Psoas muscle (tissue), 8 donors: ENCODE measurements around the gene POLR2L. TPM values are rescaled to one million over a fixed set of nuclear protein-coding genes. Genes with fewer than 3 reads are reported as not detected.

Experiments used
- ATAC-seq, 4 donors: fragments of 200-7000 bp; cut with Tn5 transposase; one replicate each; pipeline ENCODE4 v1.9.1; 2020; ENCODE audit warnings: moderate library complexity in 3 of 4, mild to moderate bottlenecking in 2 of 4
- DNase-seq, 2 donors: peaks; one replicate each; pipeline ENCODE4 v3.0.0-alpha.2; 2020
- H3K27ac ChIP-seq: fragments of 200-600 bp; one replicate; pipeline ENCODE4 v1.8.0; 2022
- H3K27me3 ChIP-seq, 3 donors: fragments of 200-600 bp in 1 of 3; one replicate each; pipeline versions ENCODE4 v1.6.1 to v1.8.0; 2013 to 2022; ENCODE audit warnings: low read length in 2 of 3, mild to moderate bottlenecking in 2 of 3, moderate library complexity in 1 of 3; ENCODE audit not compliant: insufficient read depth in 3 of 3
- H3K36me3 ChIP-seq, 2 donors: fragments of 200-600 bp in 1 of 2; one replicate each; pipeline versions ENCODE4 v1.6.1 to v1.8.0; 2013 to 2022; ENCODE audit warnings: low read depth in 1 of 2, mild to moderate bottlenecking in 1 of 2, moderate library complexity in 1 of 2; ENCODE audit not compliant: insufficient read depth in 1 of 2
- H3K4me1 ChIP-seq: fragments of 200-600 bp; one replicate; pipeline ENCODE4 v1.8.0; 2022
- H3K4me3 ChIP-seq: fragments of 200-600 bp; one replicate; pipeline ENCODE4 v1.8.0; 2022; ENCODE audit warnings: mild to moderate bottlenecking
- H3K9me3 ChIP-seq: fragments of 200-600 bp; one replicate; pipeline ENCODE4 v1.8.0; 2022
- CTCF ChIP-seq: fragments of 200-600 bp; IDR thresholded peaks from one replicate; pipeline ENCODE4 v1.8.0; 2022; ENCODE audit warnings: antibody characterized with exemption
- WGBS, 3 donors: extraction: QIAGEN DNeasy Blood & Tissue Kit; methylation state at CpG; one replicate each; pipeline versions ENCODE4 v1.1.6 to v1.1.7; 2013; 5-methylcytosine and 5-hydroxymethylcytosine counted together
- intact Hi-C, 2 donors: fragments of 100-400 bp; cut with DNase I; formaldehyde crosslinking; loops; one replicate each; pipeline versions ENCODE4 v1.11.0 to v1.14.2; 2022
- polyA plus RNA-seq, 3 donors: library from polyadenylated mRNA; stranded (reverse); fragments of 200-250 nt; gene quantifications; one replicate each; pipeline ENCODE4 v1.2.3, GENCODE V29; 2013
- total RNA-seq, 4 donors: library from RNA; stranded (reverse); fragmentation: NEBNext Ultra II Directional in 2 of 4; extraction: Animal tissue kit (Norgen Biotek cat#: 25700) in 2 of 4; gene quantifications; one replicate each; pipeline versions ENCODE4 v1.2.1 to v1.2.4, GENCODE V29; 2021 to 2023
- donor health status: healthy with polysubstance abuse.
- donor health status: DM: no; HTN: no; CAD: no; lungs with moderate emphysema.
- donor health status: Bipolar disorder and iron deficiency.
- donor health status: healthy.
- donor health status: DM: yes; HTN: yes; CAD: no.
- donor health status: DM: no; HTN: no; CAD: no.
- donor health status: DM: no; HTN: no; CAD: no.
- donor health status: DM: yes; HTN: yes; CAD: no.

POLR2L gene
- total and polyA plus RNA-seq, 7 donors: 113 to 205 (median 176) TPM

- H3K4me1 ChIP-seq: peaks cover 7% of the 10 kb centered on the region
- TF ChIP-seq CTCF: no peak
- DNase-seq: peak in 1 of 2 donors; percentile 58
- no peaks in the 10 kb centered on the region for H3K36me3 ChIP-seq
- H3K9me3 ChIP-seq: no peaks in the 10 kb centered on the region
- H3K4me3 ChIP-seq: no peak overlapping the region
- H3K27ac ChIP-seq: no peak overlapping the region
- WGBS, 3 donors: 91 to 94% (median 92%) methylated on average over 44 to 49 of the region's 49 CpGs
- intact Hi-C loops: no loop called here
- peaks cover 0 to 43% (median 19%) of the 10 kb centered on the region in 3 donors for H3K27me3 ChIP-seq
- no peak for ATAC-seq
Measured at GRCh38 chr11:791658-792534, 50.4 kb downstream of the POLR2L start.

- DNase-seq (peak in 1 of 2 donors; percentile 59), ATAC-seq (no peak)
- intact Hi-C loops: no loop called here
- no peak for TF ChIP-seq CTCF
- H3K4me3 ChIP-seq: no peak overlapping the region
- WGBS, 3 donors: 69 to 73% (median 71%) methylated on average over 15 to 18 of the region's 18 CpGs
- peaks cover 0 to 43% (median 19%) of the 10 kb centered on the region in 3 donors for H3K27me3 ChIP-seq
- H3K4me1 ChIP-seq: no peaks in the 10 kb centered on the region
- H3K9me3 ChIP-seq: no peaks in the 10 kb centered on the region
- H3K36me3 ChIP-seq: no peaks in the 10 kb centered on the region
- H3K27ac ChIP-seq: no peak overlapping the region
Measured at GRCh38 chr11:790721-791564, 51.4 kb downstream of the POLR2L start.

- Histone ChIP-seq H3K27me3 (peaks cover 0 to 43% (median 15%) of the 10 kb centered on the region in 3 donors), H3K4me3 (no peak within 1 kb of the TSS), H3K36me3 (no peaks in the 10 kb centered on the region), H3K4me1 (no peaks in the 10 kb centered on the region), H3K27ac (no peak within 1 kb of the TSS), H3K9me3 (no peaks in the 10 kb centered on the region)
- WGBS, 3 donors: 5 to 8% (median 7%) methylated on average over 26 to 44 of the region's 44 CpGs
- TF ChIP-seq CTCF: no peak
- DNase-seq: peak; percentile 45 to 62
- intact Hi-C loops: no loop called here
- peak in 1 of 4 donors; percentile 17 for ATAC-seq
Measured at GRCh38 chr11:789943-790342, 52.4 kb downstream of the POLR2L start, which contains the start of gene CEND1. Gene CEND1, minus strand, starts transcription at chr11:790090. Its CDS starts 1,514 bp downstream, at chr11:788576.

Other genes with a start within 250 kb of the POLR2L start
- gene IRF7, start 226.6 kb downstream of the POLR2L start, total RNA-seq: 10 to 100 TPM in 3 of 4 donors, 1 to 10 TPM in 1; 7.5 to 23.1 (median 15.2) TPM
- 10 to 100 TPM in 2 of 3 donors, 1 to 10 TPM in 1; 9.4 to 13.2 (median 12.9) TPM for gene IRF7, start 226.6 kb downstream of the POLR2L start, polyA plus RNA-seq
- under 1 TPM in 1 of 4 donors, not detected in 3; 0.20 TPM for gene CDHR5, start 217.6 kb downstream of the POLR2L start, total RNA-seq
- gene CDHR5, start 217.6 kb downstream of the POLR2L start, polyA plus RNA-seq: under 1 TPM in 2 of 3 donors, not detected in 1; 0.07 to 0.34 TPM
- 1 to 10 TPM in 2 of 4 donors, under 1 TPM in 1, not detected in 1; 0.89 to 4.8 (median 1.8) TPM for gene SCT, start 215.3 kb downstream of the POLR2L start, total RNA-seq
- under 1 TPM in 1 of 3 donors, not detected in 2; 0.44 TPM for gene SCT, start 215.3 kb downstream of the POLR2L start, polyA plus RNA-seq
- 1 to 10 TPM in 2 of 4 donors, under 1 TPM in 1, not detected in 1; 0.55 to 1.2 (median 1.1) TPM for gene DRD4, start 205.3 kb downstream of the POLR2L start, total RNA-seq
- gene DRD4, start 205.3 kb downstream of the POLR2L start, polyA plus RNA-seq: under 1 TPM in 2 of 3 donors, not detected in 1; 0.14 to 0.18 TPM
- gene DEAF1, start 147.3 kb downstream of the POLR2L start, total RNA-seq: 10 to 100 TPM; 15.0 to 30.0 (median 21.0) TPM
- gene DEAF1, start 147.3 kb downstream of the POLR2L start, polyA plus RNA-seq: 10 to 100 TPM; 12.5 to 18.1 (median 15.3) TPM
- gene TMEM80, start 146.7 kb downstream of the POLR2L start, total RNA-seq: 10 to 100 TPM in 2 of 4 donors, 1 to 10 TPM in 2; 5.9 to 15.7 (median 9.7) TPM
- 10 to 100 TPM in 2 of 3 donors, 1 to 10 TPM in 1; 7.4 to 16.3 (median 10.1) TPM for gene TMEM80, start 146.7 kb downstream of the POLR2L start, polyA plus RNA-seq
- gene EPS8L2, start 136.3 kb downstream of the POLR2L start, total RNA-seq: 1 to 10 TPM in 3 of 4 donors, under 1 TPM in 1; 0.89 to 3.1 (median 1.5) TPM
- gene EPS8L2, start 136.3 kb downstream of the POLR2L start, polyA plus RNA-seq: under 1 TPM; 0.47 to 0.63 (median 0.56) TPM
- gene TALDO1, start 95.1 kb downstream of the POLR2L start, total RNA-seq: 100 to 1,000 TPM in 1 of 4 donors, 10 to 100 TPM in 3; 77.7 to 140 (median 81.8) TPM
- gene TALDO1, start 95.1 kb downstream of the POLR2L start, polyA plus RNA-seq: 10 to 100 TPM; 58.7 to 77.6 (median 65.9) TPM
- 10 to 100 TPM; 13.6 to 32.6 (median 22.2) TPM for gene GATD1, start 65.0 kb downstream of the POLR2L start, total RNA-seq
- gene GATD1, start 65.0 kb downstream of the POLR2L start, polyA plus RNA-seq: 10 to 100 TPM; 11.0 to 20.9 (median 17.7) TPM
- under 1 TPM in 1 of 4 donors, not detected in 3; 0.22 TPM for gene CEND1, start 52.4 kb downstream of the POLR2L start, total RNA-seq
- gene CEND1, start 52.4 kb downstream of the POLR2L start, polyA plus RNA-seq: under 1 TPM; 0.09 to 0.33 (median 0.11) TPM
- 1 to 10 TPM; 1.5 to 2.9 (median 2.2) TPM for gene SLC25A22, start 44.2 kb downstream of the POLR2L start, total RNA-seq
- gene SLC25A22, start 44.2 kb downstream of the POLR2L start, polyA plus RNA-seq: 1 to 10 TPM in 1 of 3 donors, under 1 TPM in 2; 0.49 to 4.3 (median 0.56) TPM
- 10 to 100 TPM in 3 of 4 donors, 1 to 10 TPM in 1; 8.7 to 13.8 (median 10.4) TPM for gene PIDD1, start 37.3 kb downstream of the POLR2L start, total RNA-seq
- gene PIDD1, start 37.3 kb downstream of the POLR2L start, polyA plus RNA-seq: 10 to 100 TPM in 2 of 3 donors, 1 to 10 TPM in 1; 9.4 to 16.2 (median 10.9) TPM
- gene RPLP2, start 32.6 kb downstream of the POLR2L start, total RNA-seq: 1,000 to 10,000 TPM; 1,082 to 1,565 (median 1,354) TPM
- gene RPLP2, start 32.6 kb downstream of the POLR2L start, polyA plus RNA-seq: 1,000 to 10,000 TPM in 1 of 3 donors, 100 to 1,000 TPM in 2; 779 to 1,781 (median 798) TPM
- 100 to 1,000 TPM; 125 to 247 (median 175) TPM for gene PNPLA2, start 23.6 kb downstream of the POLR2L start, total RNA-seq
- gene PNPLA2, start 23.6 kb downstream of the POLR2L start, polyA plus RNA-seq: 10 to 100 TPM; 64.8 to 87.9 (median 83.8) TPM
- gene CRACR2B, start 14.6 kb downstream of the POLR2L start, total RNA-seq: 1 to 10 TPM; 2.4 to 8.9 (median 4.1) TPM
- gene CRACR2B, start 14.6 kb downstream of the POLR2L start, polyA plus RNA-seq: 1 to 10 TPM; 1.9 to 6.4 (median 2.8) TPM
- gene CD151, start 9.6 kb downstream of the POLR2L start, total RNA-seq: 100 to 1,000 TPM; 149 to 175 (median 161) TPM
- gene CD151, start 9.6 kb downstream of the POLR2L start, polyA plus RNA-seq: 100 to 1,000 TPM; 158 to 358 (median 224) TPM
- 10 to 100 TPM; 13.9 to 22.1 (median 16.8) TPM for gene TSPAN4, start 323 bp upstream of the POLR2L start, total RNA-seq
- gene TSPAN4, start 323 bp upstream of the POLR2L start, polyA plus RNA-seq: 10 to 100 TPM; 11.4 to 38.5 (median 25.1) TPM
- gene CHID1, start 68.3 kb upstream of the POLR2L start, total RNA-seq: 10 to 100 TPM; 31.2 to 44.5 (median 34.7) TPM
- gene CHID1, start 68.3 kb upstream of the POLR2L start, polyA plus RNA-seq: 10 to 100 TPM; 25.5 to 40.4 (median 28.3) TPM
- gene AP2A2, start 83.3 kb upstream of the POLR2L start, total RNA-seq: 10 to 100 TPM; 26.5 to 31.4 (median 27.7) TPM
- gene AP2A2, start 83.3 kb upstream of the POLR2L start, polyA plus RNA-seq: 10 to 100 TPM; 15.9 to 21.7 (median 19.8) TPM
- not detected for gene MUC6, start 194.2 kb upstream of the POLR2L start, total RNA-seq
- gene MUC6, start 194.2 kb upstream of the POLR2L start, polyA plus RNA-seq: under 1 TPM; under 0.01 to 0.04 (median 0.01) TPM
- under 1 TPM in 3 of 4 donors, not detected in 1; 0.02 to 0.44 (median 0.04) TPM for gene MUC2, start 232.3 kb upstream of the POLR2L start, total RNA-seq
- under 1 TPM in 2 of 3 donors, not detected in 1; under 0.01 to 0.01 TPM for gene MUC2, start 232.3 kb upstream of the POLR2L start, polyA plus RNA-seq